BE2C (cell line): ENCODE data around the gene TMEM179.

Experiments
- DNase-seq: peaks from one replicate; pipeline ENCODE4 v3.0.0-alpha.2; 2020
- H3K27me3 ChIP-seq: fragments of 250-450 bp; sonication (Bioruptor Pico); 2 replicates; pipeline ENCODE4 v1.5.1; 2020; ENCODE audit warnings: mild to moderate bottlenecking
- H3K36me3 ChIP-seq: fragments of 250-450 bp; sonication (Bioruptor Pico); 2 replicates; pipeline ENCODE4 v1.5.1; 2020; ENCODE audit warnings: mild to moderate bottlenecking
- H3K4me1 ChIP-seq: fragments of 250-450 bp; sonication (Bioruptor Pico); 2 replicates; pipeline ENCODE4 v1.5.1; 2020
- H3K4me3 ChIP-seq: 2 replicates; pipeline ENCODE4 v1.5.1; 2011; ENCODE audit warnings: low read depth, low read length
- H3K9me3 ChIP-seq: fragments of 250-450 bp; sonication (Bioruptor Pico); 2 replicates; pipeline ENCODE4 v1.5.1; 2020
- CTCF ChIP-seq: IDR thresholded peaks from 2 replicates; pipeline ENCODE4 v1.5.1; 2012; ENCODE audit warnings: mild to moderate bottlenecking, low read depth, low read length

Gene TMEM179

DNA sequence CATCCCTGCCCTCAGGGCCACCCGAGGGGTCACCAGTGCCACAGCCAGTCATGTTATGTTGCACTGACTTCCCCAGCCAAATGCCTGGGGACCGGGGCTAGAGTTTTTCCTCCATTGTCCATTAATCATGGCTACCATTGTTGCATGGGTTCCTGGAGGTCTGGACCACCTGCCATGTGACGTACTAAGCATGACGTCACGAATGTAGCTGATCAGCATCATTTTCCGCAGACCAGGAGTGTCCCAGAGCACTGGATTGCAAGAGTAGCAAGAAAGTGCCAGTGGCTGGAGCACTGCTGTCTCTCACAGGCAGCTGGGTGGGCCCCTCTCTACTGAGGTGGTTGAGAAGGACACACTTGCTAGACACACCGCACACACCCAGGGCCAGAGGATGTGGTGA lies 31.9 kb downstream of the TMEM179 start:
- no peak for DNase-seq
- no peaks in the 10 kb centered on the region for H3K9me3 ChIP-seq
- no peaks in the 10 kb centered on the region for H3K36me3 ChIP-seq
- no peak overlapping the region for H3K4me3 ChIP-seq
- no peak for TF ChIP-seq CTCF
- no peaks in the 10 kb centered on the region for H3K27me3 ChIP-seq
- H3K4me1 ChIP-seq = peaks cover 37% of the 10 kb centered on the region

GRCh38 chr14:104572024-104572626 lies 32.4 kb downstream of the TMEM179 start:
- TF ChIP-seq CTCF = no peak
- Histone ChIP-seq H3K4me3 (no peak overlapping the region), H3K27me3 (no peaks in the 10 kb centered on the region), H3K36me3 (no peaks in the 10 kb centered on the region), H3K4me1 (peaks cover 37% of the 10 kb centered on the region), H3K9me3 (no peaks in the 10 kb centered on the region)
- DNase-seq = no peak

DNA sequence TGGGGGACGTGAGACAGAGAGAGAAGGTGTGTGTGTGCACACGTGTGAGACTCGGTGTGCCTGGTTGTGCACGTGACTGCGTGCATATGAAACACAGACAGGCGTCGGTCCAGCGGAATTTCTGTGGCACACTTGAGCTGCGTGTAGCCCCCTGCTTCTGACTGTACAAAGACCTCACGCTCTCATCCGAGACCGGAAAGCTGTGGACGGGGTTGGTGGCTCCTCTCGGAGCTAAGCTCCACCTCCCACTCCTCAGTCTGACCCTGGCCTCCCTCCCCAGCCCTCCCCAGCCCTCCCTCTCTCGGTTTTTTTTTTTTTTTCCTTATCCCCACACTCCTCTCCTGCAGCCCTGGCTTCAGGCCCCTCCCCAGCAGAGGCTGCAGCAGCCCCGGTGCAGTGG lies 33.3 kb downstream of the TMEM179 start:
- Histone ChIP-seq H3K27me3 (no peaks in the 10 kb centered on the region), H3K9me3 (no peaks in the 10 kb centered on the region), H3K4me3 (no peak overlapping the region), H3K36me3 (no peaks in the 10 kb centered on the region), H3K4me1 (peaks cover 36% of the 10 kb centered on the region)
- no peak for TF ChIP-seq CTCF
- no peak for DNase-seq

DNA sequence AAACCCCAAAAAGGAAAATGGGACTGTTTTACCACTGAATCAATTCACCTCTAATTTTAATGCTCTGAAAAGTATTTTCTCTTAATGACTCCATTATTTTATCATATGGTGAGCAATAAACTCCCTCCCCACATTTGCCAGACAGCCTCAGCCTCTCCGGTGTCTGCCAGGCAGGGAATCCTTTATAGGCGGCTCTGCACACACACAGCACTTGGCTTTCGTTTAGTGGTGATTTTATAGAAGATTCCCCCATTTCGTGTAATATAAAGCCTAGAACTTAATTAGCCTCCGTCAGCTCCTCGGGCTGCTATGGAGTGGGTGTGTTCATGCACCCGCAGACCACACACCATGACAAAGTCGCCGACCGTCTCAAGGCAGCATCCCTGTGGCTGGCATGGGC lies 35.1 kb downstream of the TMEM179 start:
- Histone ChIP-seq H3K9me3 (no peaks in the 10 kb centered on the region), H3K27me3 (no peaks in the 10 kb centered on the region), H3K36me3 (no peaks in the 10 kb centered on the region), H3K4me3 (no peak overlapping the region), H3K4me1 (peaks cover 52% of the 10 kb centered on the region)
- no peak for TF ChIP-seq CTCF
- DNase-seq = no peak

- Histone ChIP-seq H3K9me3 (no peaks in the 10 kb centered on the region), H3K27me3 (no peaks in the 10 kb centered on the region), H3K4me3 (no peak overlapping the region), H3K36me3 (no peaks in the 10 kb centered on the region), H3K4me1 (peaks cover 50% of the 10 kb centered on the region)
- DNase-seq = no peak
- no peak for TF ChIP-seq CTCF
Measured at GRCh38 chr14:104568620-104569019, 36.0 kb downstream of the TMEM179 start.

DNA sequence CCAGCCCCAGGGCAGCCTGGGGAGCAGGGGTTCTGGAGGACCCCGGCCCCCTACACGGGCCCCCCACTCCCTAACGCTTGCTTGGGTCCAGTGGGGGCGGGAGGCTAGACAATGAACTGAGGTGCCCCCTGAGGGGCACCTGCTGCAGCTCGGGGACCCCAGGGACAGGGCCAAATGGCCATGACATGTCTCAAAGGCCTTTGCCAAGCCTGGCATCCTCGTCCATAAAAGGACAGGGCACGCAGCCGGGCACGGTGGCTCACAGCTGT lies 36.7 kb downstream of the TMEM179 start:
- no peak for DNase-seq
- H3K27me3 ChIP-seq = no peaks in the 10 kb centered on the region
- no peaks in the 10 kb centered on the region for H3K36me3 ChIP-seq
- no peak overlapping the region for H3K4me3 ChIP-seq
- H3K9me3 ChIP-seq = no peaks in the 10 kb centered on the region
- peaks cover 56% of the 10 kb centered on the region for H3K4me1 ChIP-seq
- TF ChIP-seq CTCF = no peak
